HG03575 (cell line): Measurements from ENCODE around the gene MORC2.

Source experiments
- ATAC-seq: cut with Tn5 transposase; IDR thresholded peaks from one replicate; pipeline ENCODE4 v1.9.1; 2021; ENCODE audit not compliant: unreplicated experiment, insufficient number of reproducible peaks, low FRiP score; ENCODE audit errors: extremely low read depth

Gene MORC2

GRCh38 chr22:30955153-30955552, 13.4 kb downstream of the MORC2 start:
- ATAC-seq = no peak

GRCh38 chr22:30953206-30953605, 15.4 kb downstream of the MORC2 start:
- ATAC-seq = no peak

GRCh38 chr22:30949934-30950660, 18.5 kb downstream of the MORC2 start:
- no peak for ATAC-seq

GRCh38 chr22:30948930-30949342, 19.6 kb downstream of the MORC2 start:
- ATAC-seq = no peak

- ATAC-seq = no peak
These were observed 20.6 kb downstream of the MORC2 start for GRCh38 chr22:30947816-30948454.

- ATAC-seq = no peak
These were observed 21.3 kb downstream of the MORC2 start for GRCh38 chr22:30947173-30947815.

- no peak for ATAC-seq
These were observed 22.2 kb downstream of the MORC2 start for GRCh38 chr22:30946354-30946753.

GRCh38 chr22:30945653-30946052, 22.9 kb downstream of the MORC2 start:
- ATAC-seq = no peak

GRCh38 chr22:30944986-30945385, 23.6 kb downstream of the MORC2 start:
- no peak for ATAC-seq

GRCh38 chr22:30943368-30943767, 25.2 kb downstream of the MORC2 start:
- ATAC-seq = no peak

- ATAC-seq = no peak
These were observed 27.2 kb downstream of the MORC2 start for GRCh38 chr22:30941363-30941740.

- ATAC-seq = no peak
These were observed 27.8 kb downstream of the MORC2 start for GRCh38 chr22:30940685-30941362.

GRCh38 chr22:30934053-30934452, 34.5 kb downstream of the MORC2 start:
- no peak for ATAC-seq

GRCh38 chr22:30933457-30933856, 35.1 kb downstream of the MORC2 start:
- no peak for ATAC-seq

GRCh38 chr22:30932661-30933060, 35.9 kb downstream of the MORC2 start:
- ATAC-seq = no peak

- no peak for ATAC-seq
These were observed 36.9 kb downstream of the MORC2 start for GRCh38 chr22:30931541-30932300.

GRCh38 chr22:30930228-30930627, 38.3 kb downstream of the MORC2 start:
- ATAC-seq = no peak

GRCh38 chr22:30928401-30928800, 40.2 kb downstream of the MORC2 start:
- ATAC-seq = no peak

- ATAC-seq = no peak
These were observed 40.8 kb downstream of the MORC2 start for GRCh38 chr22:30927806-30928205.
